Activated naive CD4-positive, alpha-beta T cell (primary cell): ENCODE results near the gene RUNX2.

Experiments used
- DNase-seq, 4 experiments: peaks; one replicate each; lab custom pipeline; 2025; lab: John Stamatoyannopoulos, UW

The RUNX2 gene

DNA sequence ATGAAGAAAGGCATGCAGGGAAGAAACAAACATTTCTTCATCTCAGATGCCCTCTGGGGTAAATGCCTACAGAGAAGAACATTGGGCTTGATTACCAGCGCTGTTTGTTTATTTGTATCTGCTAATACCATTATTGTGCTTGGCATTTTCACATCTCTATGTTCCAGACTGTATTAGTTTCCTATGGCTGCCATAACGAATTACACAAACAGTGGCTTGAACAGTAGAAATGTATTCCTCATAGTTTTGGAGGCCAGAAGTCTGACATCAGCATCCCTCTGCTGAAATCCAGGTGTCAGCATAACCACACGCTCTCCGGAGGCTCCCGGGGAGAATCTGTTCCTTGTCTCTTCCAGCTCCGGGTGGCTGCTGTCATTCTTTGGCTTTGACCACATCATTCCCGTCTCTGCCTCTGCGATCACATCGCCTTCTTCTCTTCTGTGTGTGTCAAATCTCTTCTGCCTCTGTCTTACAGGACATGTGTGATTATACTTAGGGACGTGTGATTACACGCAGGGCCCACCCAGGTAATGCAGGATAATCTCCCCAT lies 291.2 kb downstream of the RUNX2 start:
- no peak for DNase-seq

DNA sequence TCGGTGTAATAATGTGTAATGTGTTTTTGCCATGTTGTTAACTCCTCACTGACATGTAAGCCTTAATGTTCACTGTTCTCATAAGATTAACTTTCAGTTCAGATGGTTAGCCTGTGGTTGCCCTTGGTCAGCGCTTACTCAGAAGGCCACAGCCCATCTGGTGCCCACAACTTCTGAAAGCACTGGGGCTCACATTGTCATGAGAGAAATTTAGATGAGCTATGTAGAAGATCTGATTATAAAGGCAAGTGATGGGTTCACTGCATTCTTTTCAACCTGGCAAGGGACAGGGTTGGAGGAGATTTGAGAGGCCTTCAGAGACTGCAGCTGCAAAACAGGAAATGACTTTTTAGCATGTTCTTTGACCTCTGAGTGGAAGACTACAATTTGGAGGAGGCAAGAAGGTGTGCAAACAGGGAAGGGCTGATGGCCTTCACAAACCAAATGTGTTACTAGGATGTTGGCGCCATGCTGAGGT lies 291.9 kb downstream of the RUNX2 start:
- DNase-seq: no peak

DNA sequence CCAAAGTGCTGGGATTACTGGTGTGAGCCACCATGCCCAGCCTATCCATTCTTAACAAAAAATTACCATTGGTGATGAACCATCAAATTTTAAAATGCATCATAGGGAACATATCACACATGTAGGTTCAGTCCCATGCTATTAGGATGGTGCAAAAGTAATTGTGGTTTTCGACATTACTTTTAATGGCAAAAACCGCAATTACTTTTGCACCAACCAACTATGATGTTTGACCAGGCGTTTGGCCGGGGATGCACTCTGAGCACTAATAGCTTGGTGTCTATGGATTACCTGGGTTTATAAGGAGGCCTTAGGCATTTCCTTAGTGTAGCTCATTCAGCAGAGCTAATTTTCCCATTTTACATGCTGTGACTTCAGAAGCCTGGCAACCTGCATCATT lies 296.1 kb downstream of the RUNX2 start:
- no peak for DNase-seq

DNA sequence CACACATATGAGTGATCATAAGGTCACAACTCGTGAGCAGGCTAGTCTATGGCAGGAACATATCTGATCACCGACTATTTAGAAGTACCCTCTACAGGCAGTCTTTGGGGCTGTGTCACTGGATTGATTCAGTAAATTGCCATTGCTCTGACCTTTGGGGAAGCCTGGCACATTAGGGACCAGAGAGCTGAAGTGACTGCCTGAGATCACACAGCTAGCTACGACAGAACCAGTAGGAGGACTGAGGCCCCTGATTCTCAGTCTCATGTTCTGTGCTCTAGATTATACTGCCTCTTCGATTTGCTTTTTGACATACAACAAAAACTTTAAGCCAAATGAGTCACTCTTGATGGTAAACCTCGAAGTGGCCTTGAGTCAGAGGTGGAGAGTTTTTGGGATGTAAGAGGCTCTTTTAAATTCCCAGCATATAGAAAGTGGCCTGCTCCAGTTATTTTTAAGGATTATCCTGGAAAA lies 297.1 kb downstream of the RUNX2 start:
- no peak for DNase-seq

DNA sequence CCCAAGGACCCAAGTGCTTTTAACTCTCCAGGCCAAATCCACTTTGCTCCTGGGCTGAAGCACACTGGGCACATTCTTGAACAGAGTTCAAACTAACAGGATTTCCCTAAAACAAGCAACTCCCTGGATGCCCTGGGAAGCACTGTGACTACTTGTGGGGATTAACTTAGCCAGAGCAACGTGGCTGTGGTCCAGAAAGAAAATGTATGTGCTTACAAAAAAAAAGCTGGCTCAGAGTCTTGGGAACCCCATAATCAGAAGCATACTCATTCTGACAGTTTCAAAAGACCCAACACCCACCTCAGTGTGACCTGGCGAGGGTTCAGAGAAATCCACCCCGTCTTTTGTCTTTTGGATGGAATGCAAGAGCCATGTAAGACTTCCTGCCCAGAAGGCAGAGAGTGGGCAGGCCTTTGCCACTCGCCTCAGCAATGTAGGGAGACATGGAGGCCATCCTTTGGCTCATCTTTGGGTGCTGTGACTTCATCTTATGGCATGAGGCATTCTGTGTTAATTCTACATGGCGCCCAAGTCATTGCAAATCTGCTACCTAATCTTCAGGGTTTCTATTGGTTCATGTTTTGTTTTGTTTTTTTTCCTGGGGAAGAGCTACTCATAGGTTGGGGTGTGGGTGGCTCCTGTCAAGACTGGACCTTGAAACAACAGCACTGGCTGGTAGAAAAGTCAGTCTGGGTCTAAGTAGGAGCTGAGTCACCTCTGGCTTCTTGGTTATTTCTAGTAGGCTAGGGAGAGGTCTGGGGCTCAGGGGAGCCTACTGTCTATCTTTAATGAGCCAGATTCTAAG lies 298.2 kb downstream of the RUNX2 start:
- no peak for DNase-seq

DNA sequence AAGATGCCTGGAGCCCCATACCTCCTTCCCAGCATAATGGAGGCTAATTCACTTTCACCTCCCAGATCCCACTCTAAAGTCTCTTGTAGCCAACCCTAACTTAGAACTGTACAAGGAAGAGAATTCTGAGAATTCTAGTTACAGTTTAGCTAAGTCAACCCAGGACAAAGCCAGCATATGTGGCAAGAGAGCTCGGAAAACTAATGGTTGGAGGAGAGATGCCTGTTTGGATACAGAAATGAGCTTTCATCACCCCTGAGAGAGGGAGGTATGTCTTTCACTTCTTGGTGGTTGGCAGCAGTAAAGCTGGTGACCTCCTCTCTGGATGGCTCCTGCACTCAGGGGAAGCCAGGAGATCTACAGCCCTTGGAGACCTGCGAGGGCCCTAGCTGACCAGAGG lies 302.2 kb downstream of the RUNX2 start:
- no peak for DNase-seq

DNA sequence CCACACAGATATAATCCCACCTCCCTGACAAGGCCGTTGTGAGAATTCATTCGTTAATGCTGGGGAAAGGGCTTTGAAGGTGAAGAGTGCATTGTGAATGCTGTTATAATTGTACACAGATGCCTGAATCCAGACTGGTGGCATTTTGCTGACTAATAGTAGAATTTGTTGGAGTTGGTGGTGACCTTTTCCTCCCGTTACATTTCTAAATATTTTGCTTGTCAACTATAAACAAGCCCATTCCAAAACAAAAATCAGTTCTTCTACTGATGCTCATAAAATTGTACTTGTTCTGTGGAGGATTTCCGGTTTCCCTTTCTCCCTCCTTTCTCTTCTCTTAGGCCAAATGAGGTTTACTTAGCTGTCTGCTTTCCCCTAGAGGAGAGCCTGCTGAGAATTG lies 302.7 kb downstream of the RUNX2 start:
- no peak for DNase-seq

DNA sequence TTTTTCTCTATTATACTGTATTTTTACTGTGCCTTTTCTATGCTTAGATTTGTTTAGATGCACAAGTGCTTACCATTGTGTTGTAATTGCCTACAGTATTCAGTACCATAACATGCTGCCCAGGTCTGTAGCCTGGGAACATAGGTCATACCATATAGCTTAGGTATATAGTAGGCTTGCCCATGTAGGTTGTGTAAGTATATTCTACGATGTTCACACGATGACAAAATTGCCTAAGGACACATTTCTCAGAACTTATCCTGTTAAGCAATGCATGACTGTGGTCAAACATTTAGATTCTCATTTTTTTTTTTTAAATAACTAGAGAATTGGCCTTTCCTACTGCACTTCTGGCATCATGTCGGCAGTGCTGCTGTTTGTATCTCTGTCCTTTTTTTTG lies 303.3 kb downstream of the RUNX2 start:
- no peak for DNase-seq

DNA sequence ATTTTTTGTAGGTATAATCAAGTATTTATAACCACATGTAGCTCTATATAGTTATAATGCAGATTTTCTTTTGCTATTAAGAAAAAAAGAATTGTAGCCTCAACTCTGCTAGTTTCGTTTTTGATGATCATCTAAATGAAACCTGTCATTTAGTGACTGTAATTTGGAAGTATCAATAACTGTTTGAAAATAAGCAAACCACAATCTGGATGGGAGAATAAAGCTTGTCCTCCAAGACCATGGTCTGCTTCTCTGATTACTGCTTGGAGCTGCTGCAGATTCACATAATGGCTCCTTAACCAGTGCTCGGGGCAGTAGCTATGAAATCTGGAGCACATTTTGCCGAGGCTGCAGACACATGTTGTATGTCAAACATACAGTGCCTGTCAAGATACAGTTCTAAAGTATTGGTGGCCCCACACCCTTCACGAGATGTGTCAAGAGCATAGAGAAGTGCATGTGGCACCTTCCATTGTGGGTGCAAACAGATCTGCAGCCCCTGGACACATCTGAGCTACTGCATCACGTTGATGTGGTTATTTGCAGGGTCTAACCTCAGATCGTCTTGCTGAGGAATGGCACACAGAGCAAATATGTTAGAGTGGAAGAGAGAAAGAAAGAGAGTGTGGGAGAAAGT lies 305.3 kb downstream of the RUNX2 start:
- no peak for DNase-seq

DNA sequence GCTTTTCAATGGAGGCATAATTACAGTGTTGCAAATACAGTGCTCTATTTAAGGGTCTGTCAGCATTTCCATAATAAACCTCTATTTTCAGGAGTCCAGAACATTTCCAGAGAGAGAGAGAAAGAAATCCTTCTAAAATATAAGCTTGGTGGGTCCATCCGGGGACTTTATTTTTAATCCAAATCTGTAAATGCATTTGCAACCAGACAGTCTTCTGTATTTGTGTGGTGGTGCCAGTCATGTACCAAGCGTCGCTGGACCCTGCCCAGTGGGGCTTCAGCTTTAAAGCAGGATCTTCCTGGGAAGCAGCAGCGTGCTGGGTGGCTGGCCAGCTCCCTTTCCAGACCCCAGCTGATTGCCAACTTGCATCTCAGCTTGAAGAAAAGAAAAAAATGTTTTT lies 306.1 kb downstream of the RUNX2 start:
- no peak for DNase-seq

DNA sequence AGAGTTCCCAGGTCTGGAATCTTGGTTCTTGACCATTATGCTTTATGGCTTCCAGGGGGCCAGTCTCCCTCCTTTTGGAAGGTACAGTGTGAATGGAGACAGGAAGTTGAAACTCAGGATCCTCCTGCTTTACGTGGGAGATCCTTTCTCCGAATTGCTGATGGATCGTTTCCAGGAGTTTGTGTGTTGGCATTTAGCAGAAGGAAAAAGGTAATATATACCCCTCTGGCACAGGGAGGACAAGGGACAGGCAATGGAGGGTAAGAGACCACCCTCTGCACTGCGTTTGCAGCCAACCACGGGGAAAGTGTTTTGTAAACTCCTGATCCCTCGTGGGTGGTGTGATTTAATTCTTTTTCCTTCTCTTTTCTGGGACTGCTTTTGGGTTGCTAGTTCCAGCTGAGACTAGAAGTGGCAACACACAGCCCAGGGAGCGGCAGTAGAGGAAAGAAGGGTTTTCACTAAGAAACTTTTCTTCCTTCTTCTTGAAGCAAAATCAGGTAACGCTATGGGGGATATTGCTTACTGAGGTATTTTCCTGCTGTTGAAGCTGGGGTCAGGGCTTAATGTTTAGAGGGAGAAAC lies 307.2 kb downstream of the RUNX2 start:
- DNase-seq: no peak

DNA sequence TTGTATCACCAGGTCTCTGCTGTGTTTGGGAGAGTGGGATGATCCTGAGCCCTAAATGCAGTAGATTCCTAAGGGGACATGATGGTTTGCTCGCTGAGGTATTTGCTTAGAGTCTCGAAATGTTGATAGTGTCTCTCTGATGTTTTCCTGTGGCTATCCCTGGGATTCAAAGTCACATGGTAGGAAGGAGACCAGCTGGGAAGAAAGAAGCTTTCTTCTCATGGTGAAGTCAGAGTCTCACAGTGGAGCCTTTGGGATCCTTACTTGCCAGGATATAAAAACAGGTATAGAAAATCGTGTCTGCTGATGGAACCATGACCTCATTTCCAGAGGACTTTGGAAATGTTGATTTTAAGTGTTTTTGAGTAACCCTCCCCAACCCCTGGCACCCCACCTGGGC lies 308.9 kb downstream of the RUNX2 start:
- DNase-seq: no peak

DNA sequence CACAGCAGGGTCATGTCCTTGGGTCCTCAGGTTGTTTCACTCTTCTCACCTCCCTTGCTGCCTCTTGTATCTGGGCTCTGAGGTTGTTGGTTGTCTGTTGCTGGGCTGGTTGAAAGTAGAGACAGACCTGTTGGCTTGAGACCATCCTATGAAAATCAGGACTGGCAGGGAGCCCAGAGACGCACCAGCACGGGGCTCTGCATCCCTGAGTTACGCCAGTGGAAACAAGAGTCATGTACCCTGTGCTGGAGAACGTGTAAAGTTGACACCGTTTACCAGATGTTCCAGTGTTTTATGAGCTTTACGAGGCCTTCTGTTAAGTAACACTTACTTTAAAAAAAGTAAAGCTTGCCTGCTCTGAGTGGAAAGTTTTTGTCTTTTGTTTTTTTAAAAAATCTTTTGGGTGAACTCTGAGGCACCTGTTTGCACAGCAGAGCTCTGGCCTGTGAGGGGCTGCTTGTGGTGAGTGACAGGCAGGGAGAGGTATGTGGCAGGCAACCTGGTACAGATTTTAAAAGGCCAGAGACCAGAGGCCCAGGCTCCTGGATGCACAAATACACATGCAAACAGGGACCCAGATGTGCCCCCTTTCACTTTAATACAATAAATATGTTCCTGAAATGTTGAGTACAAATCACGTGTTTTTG lies 309.6 kb downstream of the RUNX2 start:
- DNase-seq: no peak

DNA sequence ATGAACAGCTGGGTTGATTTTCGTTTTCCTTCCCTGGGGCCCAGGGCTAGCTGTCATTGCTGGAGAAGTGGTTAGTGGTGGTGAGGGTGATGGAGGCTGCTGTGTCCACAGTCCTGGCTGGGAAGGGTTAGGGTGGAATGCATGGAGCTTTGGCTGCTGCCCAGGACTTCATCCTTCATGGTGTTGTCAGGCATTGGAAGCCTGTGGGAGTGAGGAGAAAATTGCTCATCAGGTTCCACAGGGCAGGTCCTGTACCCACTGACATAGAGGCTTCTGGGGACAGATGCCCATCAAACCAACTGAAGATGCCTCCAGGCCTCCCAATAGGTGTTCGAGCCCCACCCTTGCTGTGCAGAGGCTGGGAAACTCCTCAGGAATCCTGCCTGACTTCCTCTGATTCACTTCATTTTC lies 312.0 kb downstream of the RUNX2 start:
- no peak for DNase-seq

DNA sequence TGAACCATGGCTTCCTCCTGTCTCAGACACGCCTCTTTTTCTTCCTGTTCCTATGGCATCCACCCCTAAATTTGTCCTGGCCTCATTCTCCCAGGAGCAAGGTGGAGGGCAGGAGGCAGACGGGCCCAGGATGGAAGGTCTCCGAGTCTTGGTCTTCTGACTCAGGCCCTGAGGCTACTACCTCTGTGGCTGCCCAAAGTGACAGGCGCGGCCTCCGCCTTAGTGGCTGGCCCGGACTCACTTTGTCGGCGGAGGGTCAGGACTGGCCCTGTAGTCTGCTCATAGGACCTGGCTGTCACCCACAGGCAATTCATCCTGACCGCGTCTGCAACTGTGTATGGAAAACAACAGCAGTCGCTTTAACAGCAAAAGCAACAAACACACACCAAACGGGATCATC lies 312.7 kb downstream of the RUNX2 start:
- DNase-seq: no peak

DNA sequence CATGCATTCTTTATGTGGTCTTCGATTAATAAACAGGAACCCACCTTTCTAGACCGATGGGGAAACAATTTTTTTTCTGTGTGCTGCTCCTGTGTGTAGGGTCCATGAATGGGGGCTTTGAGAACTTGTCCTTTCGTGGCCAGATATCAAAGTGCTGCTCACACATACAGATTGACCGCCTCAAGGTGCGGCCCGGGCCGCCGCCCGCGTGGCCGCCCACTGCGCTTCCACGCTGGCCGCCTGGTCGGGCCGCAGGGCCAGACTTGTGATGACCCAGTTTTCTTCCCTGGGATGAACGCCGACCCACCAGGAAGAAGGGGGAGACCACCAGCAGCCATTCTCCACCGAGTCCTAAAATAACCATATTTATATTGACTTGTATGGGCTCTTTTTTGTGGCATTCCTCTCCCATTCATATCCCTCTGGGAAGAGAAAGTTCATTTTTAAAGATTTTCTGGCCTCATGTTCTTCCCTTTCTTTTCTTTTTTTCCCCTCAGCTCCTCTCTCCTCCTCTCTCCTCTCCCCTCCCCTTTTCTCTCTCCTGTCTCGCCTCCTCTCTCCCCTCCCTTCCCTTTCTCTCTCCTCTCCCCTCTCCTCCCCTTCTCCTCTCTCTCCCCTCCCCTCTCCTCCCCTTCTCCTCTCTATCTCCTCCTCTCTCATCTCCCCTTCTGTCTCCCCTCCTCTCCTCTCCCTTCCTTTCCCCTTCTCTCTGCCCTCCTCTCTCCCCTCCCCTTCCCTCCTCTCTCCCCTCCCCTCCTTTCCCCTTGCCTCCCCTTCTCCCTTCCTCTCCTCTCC lies 314.4 kb downstream of the RUNX2 start:
- DNase-seq: no peak

DNA sequence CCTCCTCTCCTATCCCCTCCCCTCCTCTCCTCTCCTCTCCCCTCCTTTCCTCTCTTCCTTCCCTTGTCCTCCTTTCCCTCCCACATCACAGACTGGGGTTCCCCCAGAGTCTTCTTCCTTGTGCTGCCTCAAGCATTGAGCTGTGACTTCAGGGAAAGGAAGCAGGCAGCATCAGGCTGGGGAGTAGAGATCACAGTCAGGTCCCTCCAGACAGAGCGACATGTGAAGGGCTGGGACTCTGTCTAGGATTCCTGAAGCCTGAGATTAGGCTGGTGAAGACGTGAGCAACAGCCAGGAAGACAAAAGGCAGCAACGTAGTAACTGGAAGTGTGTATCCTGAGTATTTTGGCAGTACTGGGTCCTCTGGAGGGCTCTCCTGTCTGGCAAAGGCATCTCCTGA lies 315.0 kb downstream of the RUNX2 start:
- no peak for DNase-seq

DNA sequence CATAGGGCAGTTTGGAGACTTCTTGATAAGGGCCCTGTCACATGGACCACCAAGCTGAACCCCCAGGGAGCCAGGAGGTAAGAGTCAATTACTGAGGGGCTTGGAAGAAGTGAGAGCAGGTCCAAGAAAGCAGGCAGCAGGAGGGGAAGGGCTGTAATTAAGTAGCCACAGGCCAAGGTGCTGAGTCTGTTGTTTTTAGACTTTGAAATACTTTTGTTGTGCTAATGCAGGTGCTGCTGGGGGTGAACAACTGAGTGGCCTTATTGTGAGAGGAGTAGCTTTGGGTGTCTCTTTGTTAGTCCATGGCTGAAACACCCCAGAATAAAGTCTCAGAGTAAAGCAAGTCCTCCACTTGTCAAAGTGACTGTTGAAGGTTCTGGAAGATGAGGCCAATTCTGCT lies 316.6 kb downstream of the RUNX2 start:
- no peak for DNase-seq

DNA sequence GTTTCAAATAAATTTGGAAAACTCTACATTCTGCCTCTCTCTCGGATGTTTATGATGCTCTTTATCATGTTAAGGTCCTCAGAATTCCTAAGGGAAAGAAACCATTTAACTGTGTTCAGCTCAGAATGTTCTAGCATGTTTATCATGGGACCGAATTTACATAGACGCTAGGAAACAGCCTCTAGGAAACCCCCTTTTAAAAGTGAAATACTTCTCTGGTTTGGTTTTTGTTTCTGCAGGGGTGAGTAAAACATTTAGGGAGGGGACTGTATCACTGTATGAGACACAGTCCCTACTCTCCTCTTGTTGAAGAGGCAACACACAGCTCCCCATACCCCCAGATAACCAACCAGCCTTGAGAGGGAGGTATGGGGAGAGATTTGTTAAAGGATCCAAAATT lies 317.2 kb downstream of the RUNX2 start:
- no peak for DNase-seq

DNA sequence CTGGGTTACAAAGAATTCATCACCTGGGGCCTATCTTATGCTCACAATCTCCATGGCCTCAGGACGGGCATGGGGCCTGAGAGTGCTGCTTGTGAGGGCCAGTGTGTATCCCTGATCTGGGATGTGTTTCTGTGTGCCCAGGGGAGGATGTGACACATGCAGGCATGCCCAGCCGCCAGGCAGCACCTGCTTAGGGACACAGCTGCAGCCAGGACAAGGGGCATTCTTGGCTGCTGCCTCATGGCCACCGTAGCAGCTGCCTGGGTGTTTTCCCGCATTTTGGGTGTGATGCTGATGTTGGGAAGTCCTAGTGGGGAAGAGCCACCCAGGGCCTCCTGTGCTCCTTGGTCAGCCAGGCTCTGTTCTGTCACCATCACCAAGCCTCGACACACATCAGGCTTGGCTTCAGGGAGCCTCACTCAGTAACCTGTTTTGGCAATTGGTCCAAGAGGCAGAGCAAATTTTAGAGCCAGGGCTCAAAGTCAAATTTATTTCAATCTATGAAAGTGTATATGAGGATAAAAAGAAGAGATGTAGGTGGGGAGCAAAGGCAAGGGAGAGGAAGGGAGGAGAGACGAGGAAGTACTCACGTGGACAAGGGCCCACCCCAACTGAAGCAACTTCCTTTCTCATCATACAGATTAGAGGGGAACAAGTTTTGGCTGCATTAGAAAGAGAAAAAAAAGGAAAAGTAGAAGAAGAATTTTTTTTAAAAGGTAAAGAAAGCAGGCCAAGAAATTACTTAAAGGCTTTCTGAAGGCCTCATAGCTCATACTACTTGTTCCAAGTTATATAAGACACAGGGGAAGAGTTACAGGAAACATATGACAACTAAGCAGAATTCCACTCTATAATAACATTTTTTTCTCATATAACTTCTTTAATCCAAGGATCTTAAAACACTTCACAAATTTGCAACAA lies 319.5 kb downstream of the RUNX2 start:
- no peak for DNase-seq

DNA sequence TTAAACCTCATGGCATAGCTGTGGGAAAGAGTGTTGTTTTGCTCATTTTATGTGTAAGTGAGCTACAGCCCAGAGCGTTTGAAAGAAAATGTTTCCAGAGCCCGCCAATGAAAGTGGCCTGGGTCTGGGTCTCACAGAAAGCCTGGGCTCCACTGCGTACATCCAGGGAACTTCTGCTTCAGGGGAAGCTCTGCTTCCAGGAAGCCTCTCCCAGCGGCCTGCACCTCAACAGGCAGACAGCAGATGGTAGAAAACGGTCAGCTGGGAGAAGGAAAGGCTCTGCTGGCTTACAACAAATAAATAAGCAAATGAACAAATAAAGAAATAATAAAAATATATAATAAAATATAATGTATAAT lies 320.1 kb downstream of the RUNX2 start:
- no peak for DNase-seq
